ENCODE data around the gene MLXIPL. TPM values are rescaled to one million over a fixed set of nuclear protein-coding genes. Genes with fewer than 3 reads are reported as not detected.
"Not testable (repeated sequence)": the region's sequence is repeated elsewhere in the genome, so short reads cannot be mapped to it uniquely, and the experiment has no call there.

MLXIPL gene
- total RNA-seq, 1 experiment from 2014 or later, result 6.1 TPM

GRCh38 chr7:73555411-73555982, 68.8 kb downstream of the MLXIPL start:
- Histone ChIP-seq H2BK20ac (ENCODE audit: low read depth, low read length, poor library complexity, severe bottlenecking) (no peak overlapping the region), H3K14ac (ENCODE audit: insufficient read depth, low read length) (no peak overlapping the region), H3K4me2 (ENCODE audit: insufficient read depth, insufficient read length, low read length) (no peak overlapping the region), H4K5ac (ENCODE audit: insufficient read length, low read depth, low read length) (no peak overlapping the region), H3K27ac (ENCODE audit: insufficient read length, low read depth, low read length) (no peak overlapping the region), H3K23ac (ENCODE audit: insufficient read length, low read depth, low read length) (no peak overlapping the region), H4K20me1 (ENCODE audit: control insufficient read depth, insufficient read depth, insufficient read length) (no peaks in the 10 kb centered on the region), H3K9ac (ENCODE audit: extremely low read depth, insufficient read length, low read length) (no peak overlapping the region), H3K79me1 (ENCODE audit: insufficient read depth, low read depth, low read length, poor library complexity, severe bottlenecking) (no peaks in the 10 kb centered on the region), H4K8ac (replicated peaks; ENCODE audit: insufficient read length, low read depth, low read length) (no peak overlapping the region), H2BK5ac (ENCODE audit: insufficient read length, low read length) (no peak overlapping the region), H2AK5ac (ENCODE audit: insufficient read length, low read length) (no peak overlapping the region), H3K9me3 (ENCODE audit: control insufficient read depth, low read depth, low read length) (no peaks in the 10 kb centered on the region), H3K56ac (ENCODE audit: insufficient read length, low read depth, low read length) (no peak overlapping the region), H3K4ac (ENCODE audit: low read depth, low read length) (no peak overlapping the region), H3K23me2 (ENCODE audit: insufficient read length, low read depth, low read length, poor library complexity, severe bottlenecking) (peaks cover 6% of the 10 kb centered on the region), H4K91ac (ENCODE audit: insufficient read length, low read depth, low read length) (no peak overlapping the region), H3K4me1 (ENCODE audit: insufficient read depth, low read length) (no peaks in the 10 kb centered on the region), H3T11ph (ENCODE audit: low read length) (no peak overlapping the region), H2AFZ (ENCODE audit: low read length) (no peak overlapping the region), H2BK15ac (ENCODE audit: low read depth, low read length) (no peak overlapping the region), H3K79me2 (ENCODE audit: insufficient read depth, low read length) (peaks cover 5% of the 10 kb centered on the region; the same call in 1 of the 2 replicates), H2BK12ac (ENCODE audit: insufficient read length, low read depth, low read length) (no peak overlapping the region), H3K27me3 (ENCODE audit: insufficient read depth, low read length) (0 out of 2 replicates have a peak, but pooled peaks cover 3% of the 10 kb centered on the region), H3K18ac (ENCODE audit: insufficient read length, low read depth, low read length) (no peak overlapping the region), H2BK120ac (ENCODE audit: low read depth, low read length, poor library complexity, severe bottlenecking) (no peak overlapping the region)
- peaks cover 8 to 12% of the 10 kb centered on the region in 2 experiments for H3K4me1 Mint-ChIP-seq
- no peak overlapping the region for H3K27ac Mint-ChIP-seq
- TF ChIP-seq, protein P1, sequence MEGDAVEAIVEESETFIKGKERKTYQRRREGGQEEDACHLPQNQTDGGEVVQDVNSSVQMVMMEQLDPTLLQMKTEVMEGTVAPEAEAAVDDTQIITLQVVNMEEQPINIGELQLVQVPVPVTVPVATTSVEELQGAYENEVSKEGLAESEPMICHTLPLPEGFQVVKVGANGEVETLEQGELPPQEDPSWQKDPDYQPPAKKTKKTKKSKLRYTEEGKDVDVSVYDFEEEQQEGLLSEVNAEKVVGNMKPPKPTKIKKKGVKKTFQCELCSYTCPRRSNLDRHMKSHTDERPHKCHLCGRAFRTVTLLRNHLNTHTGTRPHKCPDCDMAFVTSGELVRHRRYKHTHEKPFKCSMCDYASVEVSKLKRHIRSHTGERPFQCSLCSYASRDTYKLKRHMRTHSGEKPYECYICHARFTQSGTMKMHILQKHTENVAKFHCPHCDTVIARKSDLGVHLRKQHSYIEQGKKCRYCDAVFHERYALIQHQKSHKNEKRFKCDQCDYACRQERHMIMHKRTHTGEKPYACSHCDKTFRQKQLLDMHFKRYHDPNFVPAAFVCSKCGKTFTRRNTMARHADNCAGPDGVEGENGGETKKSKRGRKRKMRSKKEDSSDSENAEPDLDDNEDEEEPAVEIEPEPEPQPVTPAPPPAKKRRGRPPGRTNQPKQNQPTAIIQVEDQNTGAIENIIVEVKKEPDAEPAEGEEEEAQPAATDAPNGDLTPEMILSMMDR (conservative IDR thresholded peaks at IDR 0.05), result no peak
- H3K9me3 Mint-ChIP-seq, result peaks cover 3 to 4% of the 10 kb centered on the region in 2 experiments; a peak in 3 of 5 replicates
- peaks cover 18% of the 10 kb centered on the region for H3K27me3 Mint-ChIP-seq (ENCODE audit: low read depth)
- peaks cover 8 to 29% (median 15%) of the 10 kb centered on the region in 3 experiments; a peak in 6 of 7 replicates for H3K36me3 Mint-ChIP-seq (ENCODE audit: insufficient read depth in 1 of 3, low read depth in 3 of 3)
- DNase-seq, result no peak
- WGBS (ENCODE audit: extremely low coverage, insufficient read length, low lambda C conversion rate), result no CpG with 5 or more reads among the region's 6 CpGs
- peak overlapping the region; percentile 83 to 87 for H3K4me3 Mint-ChIP-seq

GRCh38 chr7:73550093-73550492, 74.2 kb downstream of the MLXIPL start:
- not testable (repeated sequence) for H2BK5ac ChIP-seq (ENCODE audit: insufficient read length, low read length); H3K18ac ChIP-seq (ENCODE audit: insufficient read length, low read depth, low read length); H3K9ac ChIP-seq (ENCODE audit: extremely low read depth, insufficient read length, low read length); H4K91ac ChIP-seq (ENCODE audit: insufficient read length, low read depth, low read length); H2AFZ ChIP-seq (ENCODE audit: low read length); H3K27ac Mint-ChIP-seq; H3K23me2 ChIP-seq (ENCODE audit: insufficient read length, low read depth, low read length, poor library complexity, severe bottlenecking); H2AK5ac ChIP-seq (ENCODE audit: insufficient read length, low read length); H3K27ac ChIP-seq (ENCODE audit: insufficient read length, low read depth, low read length); H3K9me3 ChIP-seq (ENCODE audit: control insufficient read depth, low read depth, low read length); H3K4ac ChIP-seq (ENCODE audit: low read depth, low read length); H4K5ac ChIP-seq (ENCODE audit: insufficient read length, low read depth, low read length); H3T11ph ChIP-seq (ENCODE audit: low read length); H2BK120ac ChIP-seq (ENCODE audit: low read depth, low read length, poor library complexity, severe bottlenecking); H3K4me1 ChIP-seq (ENCODE audit: insufficient read depth, low read length); H3K4me2 ChIP-seq (ENCODE audit: insufficient read depth, insufficient read length, low read length); H3K23ac ChIP-seq (ENCODE audit: insufficient read length, low read depth, low read length); H3K27me3 ChIP-seq (ENCODE audit: insufficient read depth, low read length); H3K4me1 Mint-ChIP-seq; H3K79me2 ChIP-seq (ENCODE audit: insufficient read depth, low read length); H4K20me1 ChIP-seq (ENCODE audit: control insufficient read depth, insufficient read depth, insufficient read length); DNase-seq; H3K56ac ChIP-seq (ENCODE audit: insufficient read length, low read depth, low read length); H3K79me1 ChIP-seq (ENCODE audit: insufficient read depth, low read depth, low read length, poor library complexity, severe bottlenecking); H4K8ac ChIP-seq (replicated peaks; ENCODE audit: insufficient read length, low read depth, low read length); H2BK15ac ChIP-seq (ENCODE audit: low read depth, low read length); H2BK12ac ChIP-seq (ENCODE audit: insufficient read length, low read depth, low read length); H3K27me3 Mint-ChIP-seq (ENCODE audit: low read depth); H3K9me3 Mint-ChIP-seq; H3K14ac ChIP-seq (ENCODE audit: insufficient read depth, low read length); H2BK20ac ChIP-seq (ENCODE audit: low read depth, low read length, poor library complexity, severe bottlenecking); H3K4me3 Mint-ChIP-seq
- WGBS (ENCODE audit: extremely low coverage, insufficient read length, low lambda C conversion rate), result no CpG with 5 or more reads among the region's 5 CpGs
- peaks cover 8 to 51% (median 28%) of the 10 kb centered on the region in 3 experiments; a peak in 6 of 7 replicates for H3K36me3 Mint-ChIP-seq (ENCODE audit: insufficient read depth in 1 of 3, low read depth in 3 of 3)

All from H9 (cell line).